SH-SY5Y (cell line): ENCODE measurements around the gene PXDC1.

Experiments
- GATA2 ChIP-seq: IDR thresholded peaks from 2 replicates; pipeline ENCODE4 v1.6.1; 2011; ENCODE audit warnings: mild to moderate bottlenecking, low read depth, low read length
- GATA3 ChIP-seq: IDR thresholded peaks from 2 replicates; pipeline ENCODE4 v1.6.1; 2011; ENCODE audit warnings: low read depth, mild to moderate bottlenecking, low read length, moderate library complexity

The PXDC1 gene

GRCh38 chr6:3789018-3789895 is 37.7 kb upstream of the PXDC1 start:
- TF ChIP-seq GATA3, result no peak
- no peak for TF ChIP-seq GATA2

GRCh38 chr6:3788408-3789017 is 37.0 kb upstream of the PXDC1 start:
- TF ChIP-seq GATA2 (no peak), GATA3 (no peak)

GRCh38 chr6:3786141-3786540 is 34.6 kb upstream of the PXDC1 start:
- no peak for TF ChIP-seq GATA2
- TF ChIP-seq GATA3, result no peak

- TF ChIP-seq GATA3 (no peak), GATA2 (no peak)
These were observed 34.2 kb upstream of the PXDC1 start for GRCh38 chr6:3785745-3786098.

- no peak for TF ChIP-seq GATA3
- TF ChIP-seq GATA2, result no peak
These were observed 33.6 kb upstream of the PXDC1 start for GRCh38 chr6:3784885-3785744.

- no peak for TF ChIP-seq GATA2
- no peak for TF ChIP-seq GATA3
These were observed 32.9 kb upstream of the PXDC1 start for GRCh38 chr6:3784423-3784822.

GRCh38 chr6:3782876-3783832 is 31.6 kb upstream of the PXDC1 start:
- TF ChIP-seq GATA2, result no peak
- no peak for TF ChIP-seq GATA3

GRCh38 chr6:3781504-3781903 is 30.0 kb upstream of the PXDC1 start:
- TF ChIP-seq GATA2, result no peak
- no peak for TF ChIP-seq GATA3

GRCh38 chr6:3779574-3779849 is 28.0 kb upstream of the PXDC1 start:
- TF ChIP-seq GATA3, result no peak
- TF ChIP-seq GATA2, result no peak

GRCh38 chr6:3778701-3779573 is 27.4 kb upstream of the PXDC1 start:
- no peak for TF ChIP-seq GATA2
- no peak for TF ChIP-seq GATA3

- no peak for TF ChIP-seq GATA3
- no peak for TF ChIP-seq GATA2
These were observed 26.4 kb upstream of the PXDC1 start for GRCh38 chr6:3777730-3778461.

- TF ChIP-seq GATA2 (no peak), GATA3 (no peak)
These were observed 25.5 kb upstream of the PXDC1 start for GRCh38 chr6:3776881-3777507.
